Testis (tissue), 3 donors: ENCODE results near the gene PRKAG2. TPM values are rescaled to one million over a fixed set of nuclear protein-coding genes. Genes with fewer than 3 reads are reported as not detected.

ENCODE experiments used
- DNase-seq: peaks from one replicate; pipeline ENCODE4 v3.0.0-alpha.2; 2019
- H3K27ac ChIP-seq, 2 donors: fragments of 200-600 bp; sonication (generic); one replicate each; pipeline ENCODE4 v1.5.1; 2019
- H3K27me3 ChIP-seq: fragments of 200-600 bp; sonication (generic); one replicate; pipeline ENCODE4 v1.5.1; 2019
- H3K36me3 ChIP-seq: fragments of 200-600 bp; sonication (generic); one replicate; pipeline ENCODE4 v1.5.1; 2017; ENCODE audit warnings: low read depth; ENCODE audit errors: missing control alignments
- H3K4me1 ChIP-seq: fragments of 200-600 bp; sonication (generic); one replicate; pipeline ENCODE4 v1.5.1; 2019
- H3K4me3 ChIP-seq, 2 donors: fragments of 200-600 bp; sonication (generic); one replicate each; pipeline ENCODE4 v1.5.1; 2017 to 2019
- H3K9me3 ChIP-seq: fragments of 200-600 bp; sonication (generic); one replicate; pipeline ENCODE4 v1.5.1; 2017
- POLR2A ChIP-seq: fragments of 450-650 bp; IDR thresholded peaks from one replicate; pipeline ENCODE4 v1.6.1; 2017; ENCODE audit warnings: antibody characterized with exemption, mild to moderate bottlenecking, moderate library complexity
- whole genome bisulfite sequencing, 2 donors: methylation state at CpG; one replicate each; pipeline ENCODE4 v1.1.5; 2018; 5-methylcytosine and 5-hydroxymethylcytosine counted together
- intact Hi-C: fragments of 100-400 bp; cut with DNase I; formaldehyde crosslinking; loops from one replicate; pipeline ENCODE4 v1.15.1; 2023; ENCODE audit warnings: low total_unique reads
- polyA plus RNA-seq: library from polyadenylated mRNA; stranded (reverse); fragments of 350-450 nt; fragmentation: Illumina TruSeq; extraction: RNeasy Lipid Tissue Mini Kit (QIAGEN cat#74804); gene quantifications from one replicate; pipeline ENCODE4 v1.2.3, GENCODE V29; 2014; ENCODE audit warnings: low read depth, low replicate concordance; ENCODE audit not compliant: insufficient read depth
- total RNA-seq, 2 donors: library from RNA; depleted of rRNA; stranded (reverse); fragments of >200 nt; gene quantifications; one replicate each; pipeline ENCODE4 v1.2.3, GENCODE V29; 2016
- TF ChIP-seq, protein P1 (sequence below), 3 experiments: fragments of 450-650 bp in 2 of 3; fragments of 200-600 bp in 1 of 3; sonication (generic) in 1 of 3; IDR thresholded peaks; one replicate each; pipeline ENCODE4 v1.5.1; 2016 to 2019; ENCODE audit warnings: antibody characterized with exemption in 3 of 3, mild to moderate bottlenecking in 2 of 3, moderate library complexity in 1 of 3

PRKAG2 gene
- total and polyA plus RNA-seq, 3 donors from 2014 or later, result 27.9 to 28.7 (median 28.6) TPM

DNA sequence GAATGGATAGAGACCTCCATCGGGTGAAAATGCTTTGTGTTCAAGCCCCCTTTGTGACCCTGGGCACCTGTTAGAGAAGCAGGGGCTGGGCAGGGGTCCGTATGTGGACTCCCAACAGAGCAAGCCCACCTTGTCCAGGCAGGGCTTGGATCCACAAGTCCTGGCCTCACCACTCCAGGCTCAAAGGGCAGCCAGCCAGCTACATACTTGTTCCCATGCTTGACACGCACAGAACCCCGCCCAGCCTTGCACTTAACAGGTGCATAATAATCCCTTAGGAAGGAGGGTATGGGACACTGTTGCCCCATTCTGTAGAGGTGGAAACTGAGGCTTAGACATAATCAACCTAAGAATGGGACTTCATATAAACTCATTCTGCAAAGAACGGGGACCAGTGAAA lies 160.6 kb downstream of the PRKAG2 start:
- intact Hi-C loops, result no loop called here
- no peaks in the 10 kb centered on the region for H3K9me3 ChIP-seq
- H3K36me3 ChIP-seq, result no peaks in the 10 kb centered on the region
- no peak for DNase-seq
- no peaks in the 10 kb centered on the region for H3K27me3 ChIP-seq
- peaks cover 16% of the 10 kb centered on the region for H3K4me1 ChIP-seq
- WGBS, 2 donors, result 82 to 88% methylated on average over 5 of the region's 5 CpGs
- H3K27ac ChIP-seq, result no peak overlapping the region
- TF ChIP-seq, protein P1, sequence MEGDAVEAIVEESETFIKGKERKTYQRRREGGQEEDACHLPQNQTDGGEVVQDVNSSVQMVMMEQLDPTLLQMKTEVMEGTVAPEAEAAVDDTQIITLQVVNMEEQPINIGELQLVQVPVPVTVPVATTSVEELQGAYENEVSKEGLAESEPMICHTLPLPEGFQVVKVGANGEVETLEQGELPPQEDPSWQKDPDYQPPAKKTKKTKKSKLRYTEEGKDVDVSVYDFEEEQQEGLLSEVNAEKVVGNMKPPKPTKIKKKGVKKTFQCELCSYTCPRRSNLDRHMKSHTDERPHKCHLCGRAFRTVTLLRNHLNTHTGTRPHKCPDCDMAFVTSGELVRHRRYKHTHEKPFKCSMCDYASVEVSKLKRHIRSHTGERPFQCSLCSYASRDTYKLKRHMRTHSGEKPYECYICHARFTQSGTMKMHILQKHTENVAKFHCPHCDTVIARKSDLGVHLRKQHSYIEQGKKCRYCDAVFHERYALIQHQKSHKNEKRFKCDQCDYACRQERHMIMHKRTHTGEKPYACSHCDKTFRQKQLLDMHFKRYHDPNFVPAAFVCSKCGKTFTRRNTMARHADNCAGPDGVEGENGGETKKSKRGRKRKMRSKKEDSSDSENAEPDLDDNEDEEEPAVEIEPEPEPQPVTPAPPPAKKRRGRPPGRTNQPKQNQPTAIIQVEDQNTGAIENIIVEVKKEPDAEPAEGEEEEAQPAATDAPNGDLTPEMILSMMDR (IDR thresholded peaks at IDR 0.05), result no peak
- TF ChIP-seq POLR2A, result no peak
- no peak overlapping the region for H3K4me3 ChIP-seq

DNA sequence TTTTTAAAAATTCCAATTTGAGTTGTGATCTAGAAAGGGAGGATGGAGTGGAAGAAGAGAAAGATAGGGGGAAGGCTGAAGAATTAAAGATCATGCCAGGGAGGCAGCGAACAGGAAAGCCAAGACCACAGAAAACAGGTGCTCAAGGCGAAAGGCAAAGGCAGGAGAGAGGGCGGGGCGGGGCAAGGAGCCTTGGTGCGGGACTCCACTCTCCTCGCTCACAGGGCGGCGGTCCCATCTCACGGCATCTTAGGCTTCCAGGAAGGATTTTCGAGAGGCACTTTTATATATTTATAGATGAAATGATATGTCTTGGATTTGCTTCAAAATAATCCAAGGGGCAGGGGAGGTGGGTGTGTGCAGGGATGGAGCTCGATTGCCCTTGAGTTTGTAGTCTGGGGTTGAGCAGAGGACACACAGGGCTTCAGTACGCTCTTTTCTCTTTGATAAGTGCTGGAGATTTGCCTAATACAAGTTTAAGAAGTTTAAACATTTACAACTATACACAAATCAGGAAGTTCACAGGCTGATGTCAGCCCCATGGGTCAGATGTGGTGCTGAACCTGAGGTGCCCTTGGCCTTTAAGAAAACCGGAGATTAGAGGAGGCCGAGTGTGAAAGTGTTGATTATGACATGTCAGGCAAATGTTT lies 161.1 kb downstream of the PRKAG2 start:
- Histone ChIP-seq H3K27me3 (no peaks in the 10 kb centered on the region), H3K27ac (no peak overlapping the region), H3K36me3 (no peaks in the 10 kb centered on the region), H3K4me3 (no peak overlapping the region), H3K9me3 (no peaks in the 10 kb centered on the region), H3K4me1 (peaks cover 13% of the 10 kb centered on the region)
- no peak for DNase-seq
- 82 to 88% methylated on average over 14 of the region's 14 CpGs for WGBS, 2 donors
- intact Hi-C loops, result no loop called here
- TF ChIP-seq POLR2A, result no peak
- TF ChIP-seq, protein P1 (IDR thresholded peaks at IDR 0.05), result no peak

DNA sequence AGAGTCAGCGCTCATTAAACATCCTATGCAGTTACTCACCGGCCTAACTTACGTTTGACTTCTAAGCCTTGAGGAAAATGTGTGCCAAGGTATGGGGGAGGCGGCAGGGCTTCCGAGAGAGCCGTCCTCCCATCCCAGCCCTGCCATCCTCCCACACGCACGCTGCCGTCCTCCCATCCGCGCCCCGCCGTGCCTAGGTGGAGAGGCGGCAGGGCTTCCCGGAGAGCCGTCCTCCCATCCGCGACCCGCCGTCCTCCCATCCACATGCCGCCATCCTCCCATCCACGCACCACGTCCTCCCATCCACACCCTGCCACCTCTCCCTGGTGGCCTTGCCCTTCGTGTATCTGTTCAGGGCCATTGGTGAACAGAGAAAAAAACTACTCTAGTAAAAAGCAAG lies 162.7 kb downstream of the PRKAG2 start:
- Histone ChIP-seq H3K36me3 (no peaks in the 10 kb centered on the region), H3K9me3 (no peaks in the 10 kb centered on the region), H3K4me3 (no peak overlapping the region), H3K27ac (no peak overlapping the region), H3K27me3 (no peaks in the 10 kb centered on the region), H3K4me1 (peaks cover 2% of the 10 kb centered on the region)
- intact Hi-C loops, result no loop called here
- DNase-seq, result no peak
- TF ChIP-seq, protein P1 (IDR thresholded peaks at IDR 0.05), result no peak
- no peak for TF ChIP-seq POLR2A
- WGBS, 2 donors, result 71 to 83% methylated on average over 20 to 24 of the region's 24 CpGs

DNA sequence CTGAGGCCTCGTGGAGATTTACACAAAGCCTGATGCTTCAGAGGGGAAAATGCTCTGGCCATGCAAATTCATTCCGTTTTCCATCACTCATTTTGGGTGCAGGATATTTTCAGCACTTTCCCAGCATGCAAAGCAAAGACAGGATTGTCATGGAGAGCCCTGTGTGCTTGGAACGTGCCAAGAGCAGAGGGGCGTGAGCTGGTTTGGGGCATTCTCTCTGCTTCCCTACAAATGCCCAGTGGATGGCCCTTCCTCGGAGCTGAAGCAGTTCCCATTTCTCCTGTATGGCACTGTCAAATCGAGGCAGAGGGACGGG lies 164.1 kb downstream of the PRKAG2 start:
- no peak overlapping the region for H3K4me3 ChIP-seq
- H3K27me3 ChIP-seq, result no peaks in the 10 kb centered on the region
- H3K36me3 ChIP-seq, result no peaks in the 10 kb centered on the region
- intact Hi-C loops, result no loop called here
- no peak overlapping the region for H3K27ac ChIP-seq
- TF ChIP-seq POLR2A, result no peak
- TF ChIP-seq, protein P1 (IDR thresholded peaks at IDR 0.05), result no peak
- DNase-seq, result no peak
- no peaks in the 10 kb centered on the region for H3K9me3 ChIP-seq
- 82 to 84% methylated on average over 7 of the region's 7 CpGs for WGBS, 2 donors
- H3K4me1 ChIP-seq, result no peaks in the 10 kb centered on the region
